Transverse colon (tissue), 4 donors: ENCODE data around the gene EDN2. TPM values are rescaled to one million over a fixed set of nuclear protein-coding genes. Genes with fewer than 3 reads are reported as not detected.

Experiments
- DNase-seq: peaks from one replicate; pipeline ENCODE4 v3.0.0-alpha.2; 2019
- H3K27ac ChIP-seq, 4 donors: fragments of 200-600 bp; sonication (generic); 2 replicates each; pipeline ENCODE4 v1.5.1; 2016 to 2018; ENCODE audit warnings: inconsistent platforms in 4 of 4
- H3K27me3 ChIP-seq: fragments of 200-600 bp; sonication (generic); 2 replicates; pipeline ENCODE4 v1.5.1; 2017; ENCODE audit warnings: inconsistent platforms
- H3K36me3 ChIP-seq, 4 donors: fragments of 200-600 bp; sonication (generic); 2 replicates each; pipeline ENCODE4 v1.5.1; 2017 to 2019; ENCODE audit warnings: inconsistent platforms in 4 of 4
- H3K4me1 ChIP-seq, 4 donors: fragments of 200-600 bp; sonication (generic); 2 replicates each; pipeline ENCODE4 v1.5.1; 2017 to 2020; ENCODE audit warnings: inconsistent platforms in 4 of 4
- H3K4me3 ChIP-seq, 4 donors: fragments of 200-600 bp; sonication (generic); 1 replicate in 1 of 4; 2 replicates in 3 of 4; pipeline versions ENCODE4 v1.5.1 to v1.6.1; 2017 to 2019; ENCODE audit warnings: inconsistent platforms in 4 of 4
- H3K9me3 ChIP-seq, 2 donors: fragments of 200-600 bp; sonication (generic); 2 replicates each; pipeline ENCODE4 v1.5.1; 2017 to 2019; ENCODE audit warnings: inconsistent platforms in 2 of 2
- CTCF ChIP-seq, 5 experiments: fragments of 200-600 bp in 3 of 5; fragments of 450-650 bp in 2 of 5; sonication (generic) in 3 of 5; IDR thresholded peaks; 1 replicate in 2 of 5; 2 replicates in 3 of 5; pipeline ENCODE4 v1.5.1; 2016 to 2017; ENCODE audit warnings: antibody characterized with exemption in 5 of 5, inconsistent platforms in 3 of 5, mild to moderate bottlenecking in 2 of 5, moderate library complexity in 1 of 5
- EP300 ChIP-seq: sonication (generic); formaldehyde crosslinking; IDR thresholded peaks from one replicate; pipeline ENCODE4 v1.6.1; 2017; ENCODE audit warnings: antibody characterized with exemption, low read depth
- POLR2A ChIP-seq: fragments of 450-650 bp; IDR thresholded peaks from one replicate; pipeline ENCODE4 v1.6.1; 2016; ENCODE audit warnings: antibody characterized with exemption, mild to moderate bottlenecking, moderate library complexity
- POLR2AphosphoS5 ChIP-seq, 3 donors: sonication (generic); formaldehyde crosslinking; IDR thresholded peaks; one replicate each; pipeline ENCODE4 v1.6.1; 2016; ENCODE audit warnings: antibody characterized with exemption in 3 of 3
- WGBS, 2 donors: methylation state at CpG; one replicate each; pipeline ENCODE4 v1.1.5; 2018; ENCODE audit warnings: low coverage in 1 of 2; 5-methylcytosine and 5-hydroxymethylcytosine counted together
- in situ Hi-C, 4 donors: fragments of 200-750 bp; cut with MboI; loops; one replicate each; pipeline versions ENCODE4 v1.15.0 to v1.15.1; 2017; ENCODE audit warnings: low sequenced_read_pairs in 3 of 4, low pct_ligation_motif_present in 1 of 4, low pct_unique_long_range_greater_than_20kb in 1 of 4
- intact Hi-C: fragments of 100-400 bp; cut with DNase I; formaldehyde crosslinking; loops from one replicate; pipeline ENCODE4 v1.15.1; 2023; ENCODE audit warnings: low total_unique reads
- total RNA-seq, 4 donors: library from RNA; depleted of rRNA; stranded (reverse); fragments of >200 nt; gene quantifications; one replicate each; pipeline ENCODE4 v1.1.0, GENCODE V29; 2016

EDN2 gene
- total RNA-seq, 4 donors from 2014 or later, result 3.8 to 15.7 (median 10.3) TPM

DNA sequence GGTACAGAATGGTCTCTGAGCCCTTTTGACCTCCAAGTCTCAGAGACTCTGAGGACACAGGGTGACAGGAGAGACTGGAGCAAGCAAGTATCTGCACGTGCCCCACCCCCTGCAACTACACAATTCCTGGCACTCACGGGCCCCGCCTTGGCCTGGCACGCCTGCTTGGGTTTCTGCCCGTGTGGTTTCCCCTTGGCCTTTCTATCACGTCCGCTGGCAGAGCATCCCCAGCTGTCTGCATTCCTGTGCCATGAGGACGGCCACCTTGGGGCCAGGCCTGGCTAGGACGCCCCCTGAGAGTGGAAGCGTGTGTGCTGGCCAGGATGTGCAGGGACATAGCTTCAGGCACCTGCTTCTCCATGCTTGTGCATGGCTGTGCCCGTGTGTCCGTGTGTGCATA lies 14.3 kb upstream of the EDN2 start:
- 61% methylated on average over 12 of the region's 12 CpGs; no CpG with 5 or more reads in 1 of the 2 donors for WGBS, 2 donors
- Histone ChIP-seq H3K27me3 (peaks cover 13% of the 10 kb centered on the region), H3K36me3 (no peaks in the 10 kb centered on the region), H3K4me1 (peaks cover 39 to 63% (median 54%) of the 10 kb centered on the region in 4 donors), H3K9me3 (no peaks in the 10 kb centered on the region), H3K27ac (peak overlapping the region; percentile 6 to 85 (median 78)), H3K4me3 (no peak overlapping the region)
- peak; percentile 88 for DNase-seq
- intact Hi-C loops, result no loop called here
- TF ChIP-seq POLR2AphosphoS5 (IDR thresholded peaks at IDR 0.05) (peak; percentile 36 to 56 (median 49)), CTCF (IDR thresholded peaks at IDR 0.05) (no peak)
- in situ Hi-C loops, result no loop called here

DNA sequence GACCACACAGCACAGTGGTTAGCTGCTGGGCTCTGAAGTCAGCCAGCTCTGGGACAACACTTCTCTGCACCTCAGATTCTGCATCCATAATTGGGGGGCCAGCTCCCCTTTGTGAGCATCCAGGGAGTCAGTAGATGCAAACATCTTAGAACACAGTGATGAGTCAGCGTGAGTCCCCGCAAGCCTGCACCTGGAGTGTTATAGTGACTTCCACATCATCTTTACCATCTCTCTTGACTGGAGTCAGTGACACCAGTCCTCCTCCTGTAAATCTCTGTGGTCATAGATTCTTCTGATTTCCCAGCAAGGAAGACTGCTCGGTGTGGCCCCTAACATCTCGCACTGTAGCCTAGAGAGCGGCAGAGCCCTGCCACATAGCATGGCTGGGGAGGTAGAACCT lies 13.9 kb upstream of the EDN2 start:
- H3K4me1 ChIP-seq, result peaks cover 39 to 63% (median 54%) of the 10 kb centered on the region in 4 donors
- in situ Hi-C loops, result no loop called here

GRCh38 chr1:41497461-41498030 lies 13.1 kb upstream of the EDN2 start:
- TF ChIP-seq EP300, result no peak
- no peak for TF ChIP-seq POLR2A
- no peak for TF ChIP-seq CTCF (IDR thresholded peaks at IDR 0.05)
- TF ChIP-seq POLR2AphosphoS5 (IDR thresholded peaks at IDR 0.05), result no peak
- intact Hi-C loops (no loop called here), in situ Hi-C loops (no loop called here)
- Histone ChIP-seq H3K27me3 (peaks cover 13% of the 10 kb centered on the region), H3K9me3 (no peaks in the 10 kb centered on the region), H3K27ac (peak overlapping the region; percentile 79 to 85 (median 84)), H3K36me3 (no peaks in the 10 kb centered on the region), H3K4me3 (no peak overlapping the region), H3K4me1 (peaks cover 39 to 63% (median 54%) of the 10 kb centered on the region in 4 donors)
- whole genome bisulfite sequencing, 2 donors, result 93 to 100% methylated on average over 2 to 7 of the region's 7 CpGs
- no peak for DNase-seq

More for the DNA sequence above, 13.9 kb upstream of the EDN2 start:
- H3K27me3 ChIP-seq, result peaks cover 13% of the 10 kb centered on the region
- no peak overlapping the region for H3K4me3 ChIP-seq
- TF ChIP-seq POLR2A (no peak), POLR2AphosphoS5 (IDR thresholded peaks at IDR 0.05) (no peak), EP300 (no peak), CTCF (IDR thresholded peaks at IDR 0.05) (no peak)
- 79% methylated on average over 5 of the region's 5 CpGs; no CpG with 5 or more reads in 1 of the 2 donors for WGBS, 2 donors
- no peak for DNase-seq
- peak overlapping the region; percentile 6 to 85 (median 78) for H3K27ac ChIP-seq
- intact Hi-C loops, result no loop called here
- H3K36me3 ChIP-seq, result no peaks in the 10 kb centered on the region
- no peaks in the 10 kb centered on the region for H3K9me3 ChIP-seq

DNA sequence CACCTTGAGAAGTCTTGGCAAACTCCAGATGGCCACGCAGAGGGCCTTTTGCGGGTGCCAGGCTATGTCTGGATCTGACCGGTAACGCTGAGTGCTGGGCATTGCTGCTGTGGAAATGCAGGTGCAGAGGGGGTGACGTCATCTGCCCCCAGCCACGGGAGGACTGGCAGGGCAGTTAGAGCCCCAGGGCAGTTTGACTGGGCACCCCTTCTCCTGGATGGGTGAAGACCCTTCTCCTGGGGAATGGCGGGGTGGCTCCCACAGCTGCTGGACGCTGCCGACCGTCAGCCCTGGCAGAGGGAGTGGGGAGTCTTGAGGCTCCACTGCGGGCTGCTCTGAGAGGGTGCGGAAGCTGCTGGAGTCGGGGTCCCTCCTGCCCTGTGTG lies 12.6 kb upstream of the EDN2 start:
- H3K4me3 ChIP-seq, result no peak overlapping the region
- peaks cover 39 to 59% (median 52%) of the 10 kb centered on the region in 4 donors for H3K4me1 ChIP-seq
- no peaks in the 10 kb centered on the region for H3K9me3 ChIP-seq
- no peak for TF ChIP-seq POLR2A
- no peak for TF ChIP-seq CTCF (IDR thresholded peaks at IDR 0.05)
- TF ChIP-seq POLR2AphosphoS5 (IDR thresholded peaks at IDR 0.05), result no peak
- TF ChIP-seq EP300, result no peak
- peak overlapping the region; percentile 74 to 85 (median 80) for H3K27ac ChIP-seq
- in situ Hi-C loops, result no loop called here
- peaks cover 13% of the 10 kb centered on the region for H3K27me3 ChIP-seq
- 85% methylated on average over 13 of the region's 13 CpGs; no CpG with 5 or more reads in 1 of the 2 donors for WGBS, 2 donors
- DNase-seq, result no peak
- intact Hi-C loops, result no loop called here
- no peaks in the 10 kb centered on the region for H3K36me3 ChIP-seq
